Neutrophil (primary cell): ENCODE measurements around the gene C5orf15.

Experiments used
- H3K27ac ChIP-seq: fragments of 200-600 bp; sonication (generic); 2 replicates; pipeline ENCODE4 v1.5.1; 2016; ENCODE audit warnings: mild to moderate bottlenecking, moderate library complexity
- H3K27me3 ChIP-seq: fragments of 200-600 bp; sonication (generic); 2 replicates; pipeline ENCODE4 v1.6.0; 2016; ENCODE audit warnings: mild to moderate bottlenecking
- H3K36me3 ChIP-seq: fragments of 200-600 bp; sonication (generic); 2 replicates; pipeline ENCODE4 v1.5.1; 2017
- H3K4me1 ChIP-seq, 2 experiments: fragments of 200-600 bp in 1 of 2; sonication (generic) in 1 of 2; 1 replicate in 1 of 2; 2 replicates in 1 of 2; pipeline versions ENCODE4 v1.5.1 to v1.6.1; 2013 to 2016; ENCODE audit warnings: low read depth in 1 of 2, low read length in 1 of 2, mild to moderate bottlenecking in 1 of 2, moderate library complexity in 1 of 2; ENCODE audit not compliant: control insufficient read depth in 1 of 2, insufficient read depth in 1 of 2
- H3K4me3 ChIP-seq, 2 experiments: fragments of 200-600 bp in 1 of 2; sonication (generic) in 1 of 2; 1 replicate in 1 of 2; 2 replicates in 1 of 2; pipeline ENCODE4 v1.5.1; 2013 to 2016; ENCODE audit warnings: low read depth in 1 of 2, low read length in 1 of 2, mild to moderate bottlenecking in 1 of 2, moderate library complexity in 1 of 2
- H3K9me3 ChIP-seq: fragments of 200-600 bp; sonication (generic); 2 replicates; pipeline ENCODE4 v1.5.1; 2016
- TF ChIP-seq, protein P1 (sequence below): fragments of 200-600 bp; sonication (generic); IDR thresholded peaks from 2 replicates; pipeline ENCODE4 v1.5.1; 2016; ENCODE audit warnings: antibody characterized with exemption

Gene C5orf15

DNA sequence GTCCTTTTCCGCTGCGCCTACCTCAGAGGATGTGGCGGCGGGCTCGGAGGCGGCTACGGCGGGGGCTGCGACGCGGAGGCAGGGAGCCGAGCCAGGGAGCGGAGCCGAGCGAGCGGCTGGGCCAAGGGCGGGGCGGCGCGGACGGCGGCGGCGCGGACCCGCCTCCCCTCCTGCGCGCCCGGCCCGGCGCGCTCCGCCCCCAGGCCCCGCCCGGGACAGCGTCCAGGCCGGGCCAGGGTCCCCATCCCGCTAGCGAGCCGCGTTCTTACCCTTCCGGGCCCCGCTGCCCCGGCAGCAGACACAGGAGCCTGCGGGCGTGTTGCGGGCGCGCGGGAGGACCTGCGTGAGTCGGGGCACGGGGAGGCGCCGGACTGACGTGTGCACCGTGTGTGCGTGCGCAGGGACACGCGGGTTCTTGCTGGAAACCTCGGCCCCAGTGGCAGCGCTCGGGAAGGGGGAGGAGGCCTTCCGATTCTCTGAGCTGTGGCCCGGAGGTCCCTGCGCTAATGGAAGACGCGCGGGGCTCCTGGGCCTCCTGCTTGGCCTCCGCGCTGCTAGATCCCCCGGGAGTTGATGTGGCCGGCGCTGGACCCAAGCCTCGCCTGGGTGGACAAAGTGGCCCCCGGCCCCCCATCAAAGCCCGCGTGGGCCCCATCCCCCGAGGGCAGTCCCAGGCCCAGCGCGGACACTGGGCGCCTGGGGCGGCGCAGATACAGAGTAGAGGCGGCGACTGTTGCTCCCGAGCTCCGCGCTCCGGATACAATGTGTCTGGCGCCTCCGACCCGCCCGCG lies 36.4 kb upstream of the C5orf15 start, which contains the start of gene VDAC1:
Gene VDAC1, minus strand, starts transcription at position 350 of the 791 bp plus-strand sequence. CDS start 11,963 bp downstream, outside the sequence.
- TF ChIP-seq, protein P1, sequence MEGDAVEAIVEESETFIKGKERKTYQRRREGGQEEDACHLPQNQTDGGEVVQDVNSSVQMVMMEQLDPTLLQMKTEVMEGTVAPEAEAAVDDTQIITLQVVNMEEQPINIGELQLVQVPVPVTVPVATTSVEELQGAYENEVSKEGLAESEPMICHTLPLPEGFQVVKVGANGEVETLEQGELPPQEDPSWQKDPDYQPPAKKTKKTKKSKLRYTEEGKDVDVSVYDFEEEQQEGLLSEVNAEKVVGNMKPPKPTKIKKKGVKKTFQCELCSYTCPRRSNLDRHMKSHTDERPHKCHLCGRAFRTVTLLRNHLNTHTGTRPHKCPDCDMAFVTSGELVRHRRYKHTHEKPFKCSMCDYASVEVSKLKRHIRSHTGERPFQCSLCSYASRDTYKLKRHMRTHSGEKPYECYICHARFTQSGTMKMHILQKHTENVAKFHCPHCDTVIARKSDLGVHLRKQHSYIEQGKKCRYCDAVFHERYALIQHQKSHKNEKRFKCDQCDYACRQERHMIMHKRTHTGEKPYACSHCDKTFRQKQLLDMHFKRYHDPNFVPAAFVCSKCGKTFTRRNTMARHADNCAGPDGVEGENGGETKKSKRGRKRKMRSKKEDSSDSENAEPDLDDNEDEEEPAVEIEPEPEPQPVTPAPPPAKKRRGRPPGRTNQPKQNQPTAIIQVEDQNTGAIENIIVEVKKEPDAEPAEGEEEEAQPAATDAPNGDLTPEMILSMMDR: no peak
- H3K4me3 ChIP-seq: peak within 1 kb of the TSS; percentile 78 to 87
- H3K36me3 ChIP-seq: no peaks in the 10 kb centered on the region
- peak within 1 kb of the TSS; percentile 75 for H3K27ac ChIP-seq
- peaks cover 21 to 23% of the 10 kb centered on the region in 2 experiments for H3K4me1 ChIP-seq
- H3K27me3 ChIP-seq: peaks cover 48% of the 10 kb centered on the region
- no peaks in the 10 kb centered on the region for H3K9me3 ChIP-seq

DNA sequence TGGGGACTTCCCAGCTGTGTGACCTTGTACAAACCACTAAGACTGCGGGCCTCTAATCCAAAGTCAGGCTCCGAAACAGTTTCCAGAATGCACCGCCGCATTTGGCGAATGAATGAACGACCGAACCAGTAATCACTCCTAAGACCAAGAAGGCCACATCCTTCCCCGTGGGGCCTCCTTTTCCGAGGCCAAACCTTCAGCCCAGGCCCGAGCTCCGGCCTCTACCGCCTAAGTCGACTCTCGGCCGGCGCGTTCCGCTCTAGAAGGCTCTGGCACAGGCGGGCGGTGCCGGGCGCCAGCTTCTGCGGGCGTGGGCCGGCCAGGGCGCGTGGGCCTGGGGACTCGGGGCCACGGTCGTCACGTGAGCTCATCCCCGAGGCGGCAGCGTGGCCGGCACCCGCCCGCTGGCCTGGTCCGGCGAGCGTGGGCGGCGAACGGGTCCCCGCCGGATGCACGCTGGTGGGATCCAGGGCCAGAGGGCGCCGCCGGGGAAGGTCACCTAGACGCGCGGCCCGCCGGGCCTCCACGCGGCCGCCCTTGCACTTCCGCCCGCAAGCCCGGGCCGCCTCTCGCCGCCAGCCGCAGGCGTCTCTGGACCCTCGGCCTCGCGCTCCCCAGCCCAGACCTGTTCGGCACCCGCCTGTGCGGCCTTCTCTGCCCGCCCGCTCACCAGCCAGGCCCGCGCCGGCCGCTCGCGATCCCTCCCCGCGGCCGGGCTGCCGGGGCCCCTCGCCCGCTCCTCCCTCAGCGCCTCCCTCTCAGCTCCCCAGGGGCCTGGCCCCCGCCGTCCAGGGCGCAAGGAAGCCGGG lies 35.6 kb upstream of the C5orf15 start:
- Histone ChIP-seq H3K9me3 (no peaks in the 10 kb centered on the region), H3K4me1 (peaks cover 21 to 23% of the 10 kb centered on the region in 2 experiments), H3K4me3 (peak overlapping the region; percentile 78 to 87), H3K27me3 (peaks cover 42% of the 10 kb centered on the region), H3K27ac (peak overlapping the region; percentile 75), H3K36me3 (no peaks in the 10 kb centered on the region)
- TF ChIP-seq, protein P1: no peak

DNA sequence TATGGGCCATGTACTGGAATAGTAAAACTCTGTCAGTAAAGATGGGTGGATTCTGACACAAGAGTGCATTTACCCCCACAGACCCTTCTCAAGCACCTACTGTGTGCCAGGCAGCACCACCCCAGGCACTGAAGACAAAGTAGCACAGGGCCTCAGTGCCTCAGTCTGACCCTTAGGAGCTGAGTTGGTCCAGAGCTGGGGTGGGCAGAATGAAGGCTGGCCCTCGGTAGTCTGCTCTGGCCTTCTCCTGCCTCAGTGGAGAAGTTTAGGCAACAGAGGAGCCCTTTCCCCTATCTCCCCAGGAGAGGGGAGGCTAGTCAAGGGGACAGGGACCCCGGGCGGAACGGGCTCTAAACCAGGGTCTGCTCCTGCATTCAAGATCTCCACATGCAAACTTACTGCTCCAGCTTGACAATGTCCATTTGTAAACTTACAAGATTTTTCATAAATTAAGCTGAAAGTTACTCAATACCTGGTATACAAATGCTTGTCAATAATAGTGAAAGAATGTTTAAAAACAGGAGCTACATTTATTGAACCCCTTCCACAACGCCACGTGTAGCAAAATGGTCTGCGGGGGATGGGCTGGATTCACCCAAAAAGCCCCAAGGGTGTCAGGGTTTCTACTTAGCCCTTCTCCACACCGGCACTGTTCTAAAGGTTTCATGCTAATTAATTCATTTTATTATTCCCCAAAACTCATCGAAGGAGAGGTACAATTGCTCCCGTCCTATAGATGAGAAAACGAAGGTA lies 34.8 kb upstream of the C5orf15 start:
- no peaks in the 10 kb centered on the region for H3K36me3 ChIP-seq
- peaks cover 34% of the 10 kb centered on the region for H3K27me3 ChIP-seq
- H3K9me3 ChIP-seq: no peaks in the 10 kb centered on the region
- peak overlapping the region; percentile 78 to 87 for H3K4me3 ChIP-seq
- H3K4me1 ChIP-seq: peaks cover 21 to 23% of the 10 kb centered on the region in 2 experiments
- peak overlapping the region; percentile 75 for H3K27ac ChIP-seq
- TF ChIP-seq, protein P1: no peak

DNA sequence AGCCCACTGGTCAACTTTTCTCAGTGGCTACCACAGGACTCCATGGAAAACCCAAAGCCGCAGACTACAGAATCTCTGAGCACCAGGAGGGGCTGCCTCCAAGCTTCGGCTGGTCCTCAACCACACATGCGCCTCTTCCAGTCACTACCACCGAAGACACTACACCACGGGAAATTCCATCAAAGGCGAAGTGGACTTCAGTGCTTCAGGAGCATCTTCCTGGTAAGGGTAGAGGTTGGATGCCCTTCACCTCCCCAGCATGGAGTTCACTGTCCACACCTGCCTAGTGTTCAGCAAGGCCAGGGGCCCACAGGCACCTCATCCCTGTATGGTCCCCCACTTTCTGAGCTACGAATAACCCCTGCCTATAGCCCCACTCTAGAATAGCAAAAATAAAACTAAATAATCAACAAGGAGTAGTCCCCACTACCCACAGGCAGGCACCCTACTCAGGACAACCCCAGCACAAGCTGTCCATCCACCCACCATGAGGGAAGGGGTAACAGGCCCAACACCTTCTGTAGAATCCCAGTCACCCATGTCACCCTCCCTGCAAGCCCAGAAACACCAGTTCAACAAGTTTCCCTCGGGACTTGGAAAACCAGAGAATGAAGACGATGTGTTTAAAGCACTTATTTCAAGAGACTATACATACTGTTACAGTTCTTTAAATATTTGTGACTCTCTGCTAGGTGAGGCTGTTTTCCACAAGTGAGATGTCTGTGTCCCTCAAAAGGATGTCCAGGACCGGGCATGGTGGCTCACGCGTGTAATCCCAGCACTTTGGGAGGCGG lies 33.7 kb upstream of the C5orf15 start:
- Histone ChIP-seq H3K36me3 (no peaks in the 10 kb centered on the region), H3K4me1 (peaks cover 21 to 23% of the 10 kb centered on the region in 2 experiments), H3K4me3 (no peak overlapping the region), H3K27ac (no peak overlapping the region), H3K9me3 (no peaks in the 10 kb centered on the region), H3K27me3 (peaks cover 23% of the 10 kb centered on the region)
- TF ChIP-seq, protein P1: no peak
